Measurements from ENCODE around the gene TMEM156.

Gene TMEM156

GRCh38 chr4:39039108-39039507 is 6.9 kb upstream of the TMEM156 start:
- no peak overlapping the region for H4K8ac ChIP-seq (ENCODE audit: low read depth, low read length)
- no peak overlapping the region for H4K12ac ChIP-seq (ENCODE audit: low read depth, low read length)
- H3K23ac ChIP-seq (ENCODE audit: low read length): no peak overlapping the region
- no peak overlapping the region for H4K91ac ChIP-seq (ENCODE audit: low read depth, low read length)
- no peak overlapping the region for H3K9ac ChIP-seq (ENCODE audit: low read length)
- H2BK5ac ChIP-seq (ENCODE audit: low read depth, low read length, poor library complexity): no peak overlapping the region
- no peak overlapping the region for H3K4me3 ChIP-seq (ENCODE audit: low read depth, low read length)
- no CpG with 5 or more reads among the region's 3 CpGs for WGBS (ENCODE audit: extremely low coverage, insufficient coverage, insufficient read length)
- H3K4me2 ChIP-seq (ENCODE audit: low read length): no peak overlapping the region
- H3K27me3 ChIP-seq (ENCODE audit: insufficient read depth, low read length): no peaks in the 10 kb centered on the region
- H2BK120ac ChIP-seq (ENCODE audit: insufficient read depth, low read length, poor library complexity): no peak overlapping the region
- no peaks in the 10 kb centered on the region for H3K9me3 ChIP-seq (ENCODE audit: insufficient read depth, low read depth, low read length)
- H3K36me3 ChIP-seq (ENCODE audit: control insufficient read depth in 1 of 2, insufficient read depth in 2 of 2, low read length in 2 of 2): no peaks in the 10 kb centered on the region
- no peak overlapping the region for H3K18ac ChIP-seq (ENCODE audit: low read length)
- H3K79me2 ChIP-seq (ENCODE audit: control insufficient read depth, insufficient read depth, low read length, poor library complexity): no peaks in the 10 kb centered on the region
- H3K4me1 ChIP-seq (ENCODE audit: control insufficient read depth in 1 of 2, insufficient read depth in 2 of 2, low read length in 2 of 2): peaks cover 7 to 16% of the 10 kb centered on the region in 2 experiments
- H3K27ac ChIP-seq (ENCODE audit: low read depth, low read length): no peak overlapping the region
- no peaks in the 10 kb centered on the region for H3K79me1 ChIP-seq (ENCODE audit: low read length)
- no peak overlapping the region for H3K4ac ChIP-seq (ENCODE audit: low read depth, low read length)
- H2BK12ac ChIP-seq (ENCODE audit: low read length): no peak overlapping the region
- no peak overlapping the region for H2AFZ ChIP-seq (ENCODE audit: insufficient read depth, low read length, poor library complexity)
- H2AK5ac ChIP-seq (ENCODE audit: low read length): no peak overlapping the region
- no peak for DNase-seq
- H3K14ac ChIP-seq (ENCODE audit: low read length): no peak overlapping the region

GRCh38 chr4:39037941-39038340 is 5.7 kb upstream of the TMEM156 start:
- H4K91ac ChIP-seq (ENCODE audit: low read depth, low read length): no peak overlapping the region
- H4K12ac ChIP-seq (ENCODE audit: low read depth, low read length): no peak overlapping the region
- no peak overlapping the region for H4K8ac ChIP-seq (ENCODE audit: low read depth, low read length)
- no peak overlapping the region for H3K18ac ChIP-seq (ENCODE audit: low read length)
- H3K4me3 ChIP-seq (ENCODE audit: low read depth, low read length): no peak overlapping the region
- no peaks in the 10 kb centered on the region for H3K79me2 ChIP-seq (ENCODE audit: control insufficient read depth, insufficient read depth, low read length, poor library complexity)
- no peak overlapping the region for H2BK120ac ChIP-seq (ENCODE audit: insufficient read depth, low read length, poor library complexity)
- no peak overlapping the region for H3K4me2 ChIP-seq (ENCODE audit: low read length)
- H2BK12ac ChIP-seq (ENCODE audit: low read length): no peak overlapping the region
- H2AFZ ChIP-seq (ENCODE audit: insufficient read depth, low read length, poor library complexity): no peak overlapping the region
- H3K27ac ChIP-seq (ENCODE audit: low read depth, low read length): no peak overlapping the region
- H3K4ac ChIP-seq (ENCODE audit: low read depth, low read length): no peak overlapping the region
- H3K79me1 ChIP-seq (ENCODE audit: low read length): no peaks in the 10 kb centered on the region
- no CpG with 5 or more reads among the region's 3 CpGs for WGBS (ENCODE audit: extremely low coverage, insufficient coverage, insufficient read length)
- DNase-seq: no peak
- H3K27me3 ChIP-seq (ENCODE audit: insufficient read depth, low read length): no peaks in the 10 kb centered on the region
- H2AK5ac ChIP-seq (ENCODE audit: low read length): no peak overlapping the region
- H3K14ac ChIP-seq (ENCODE audit: low read length): no peak overlapping the region
- H2BK5ac ChIP-seq (ENCODE audit: low read depth, low read length, poor library complexity): no peak overlapping the region
- no peaks in the 10 kb centered on the region for H3K36me3 ChIP-seq (ENCODE audit: control insufficient read depth in 1 of 2, insufficient read depth in 2 of 2, low read length in 2 of 2)
- no peaks in the 10 kb centered on the region for H3K9me3 ChIP-seq (ENCODE audit: insufficient read depth, low read depth, low read length)
- H3K9ac ChIP-seq (ENCODE audit: low read length): no peak overlapping the region
- peaks cover 7 to 9% of the 10 kb centered on the region in 2 experiments for H3K4me1 ChIP-seq (ENCODE audit: control insufficient read depth in 1 of 2, insufficient read depth in 2 of 2, low read length in 2 of 2)
- no peak overlapping the region for H3K23ac ChIP-seq (ENCODE audit: low read length)

GRCh38 chr4:39037491-39037825 is 5.2 kb upstream of the TMEM156 start:
- H4K8ac ChIP-seq (ENCODE audit: low read depth, low read length): no peak overlapping the region
- no peak overlapping the region for H3K18ac ChIP-seq (ENCODE audit: low read length)
- H3K79me2 ChIP-seq (ENCODE audit: control insufficient read depth, insufficient read depth, low read length, poor library complexity): no peaks in the 10 kb centered on the region
- no peak overlapping the region for H2BK120ac ChIP-seq (ENCODE audit: insufficient read depth, low read length, poor library complexity)
- no peak overlapping the region for H4K12ac ChIP-seq (ENCODE audit: low read depth, low read length)
- no peaks in the 10 kb centered on the region for H3K9me3 ChIP-seq (ENCODE audit: insufficient read depth, low read depth, low read length)
- H3K14ac ChIP-seq (ENCODE audit: low read length): no peak overlapping the region
- WGBS (ENCODE audit: extremely low coverage, insufficient coverage, insufficient read length): no CpG with 5 or more reads among the region's 4 CpGs
- H2AK5ac ChIP-seq (ENCODE audit: low read length): no peak overlapping the region
- no peak for DNase-seq
- no peak overlapping the region for H2AFZ ChIP-seq (ENCODE audit: insufficient read depth, low read length, poor library complexity)
- no peaks in the 10 kb centered on the region for H3K36me3 ChIP-seq (ENCODE audit: control insufficient read depth in 1 of 2, insufficient read depth in 2 of 2, low read length in 2 of 2)
- H3K4ac ChIP-seq (ENCODE audit: low read depth, low read length): no peak overlapping the region
- H3K23ac ChIP-seq (ENCODE audit: low read length): no peak overlapping the region
- no peak overlapping the region for H3K4me3 ChIP-seq (ENCODE audit: low read depth, low read length)
- H3K27me3 ChIP-seq (ENCODE audit: insufficient read depth, low read length): no peaks in the 10 kb centered on the region
- H2BK12ac ChIP-seq (ENCODE audit: low read length): no peak overlapping the region
- H3K4me1 ChIP-seq (ENCODE audit: control insufficient read depth in 1 of 2, insufficient read depth in 2 of 2, low read length in 2 of 2): peaks cover 7% of the 10 kb centered on the region in 2 experiments
- no peak overlapping the region for H4K91ac ChIP-seq (ENCODE audit: low read depth, low read length)
- no peak overlapping the region for H3K4me2 ChIP-seq (ENCODE audit: low read length)
- H3K9ac ChIP-seq (ENCODE audit: low read length): no peak overlapping the region
- no peaks in the 10 kb centered on the region for H3K79me1 ChIP-seq (ENCODE audit: low read length)
- H3K27ac ChIP-seq (ENCODE audit: low read depth, low read length): no peak overlapping the region
- H2BK5ac ChIP-seq (ENCODE audit: low read depth, low read length, poor library complexity): no peak overlapping the region

GRCh38 chr4:39036172-39036571 is 4.0 kb upstream of the TMEM156 start:
- Histone ChIP-seq H3K27me3 (ENCODE audit: insufficient read depth, low read length) (no peaks in the 10 kb centered on the region), H2AK5ac (ENCODE audit: low read length) (no peak overlapping the region), H3K79me1 (ENCODE audit: low read length) (no peaks in the 10 kb centered on the region), H4K12ac (ENCODE audit: low read depth, low read length) (no peak overlapping the region), H3K4me1 (ENCODE audit: control insufficient read depth in 1 of 2, insufficient read depth in 2 of 2, low read length in 2 of 2) (peaks cover 7% of the 10 kb centered on the region in 2 experiments), H3K23ac (ENCODE audit: low read length) (no peak overlapping the region), H3K36me3 (ENCODE audit: control insufficient read depth in 1 of 2, insufficient read depth in 2 of 2, low read length in 2 of 2) (no peaks in the 10 kb centered on the region), H2AFZ (ENCODE audit: insufficient read depth, low read length, poor library complexity) (no peak overlapping the region), H3K14ac (ENCODE audit: low read length) (no peak overlapping the region), H3K18ac (ENCODE audit: low read length) (no peak overlapping the region), H4K8ac (ENCODE audit: low read depth, low read length) (no peak overlapping the region), H3K9ac (ENCODE audit: low read length) (no peak overlapping the region), H3K4ac (ENCODE audit: low read depth, low read length) (no peak overlapping the region), H3K79me2 (ENCODE audit: control insufficient read depth, insufficient read depth, low read length, poor library complexity) (no peaks in the 10 kb centered on the region), H3K27ac (ENCODE audit: low read depth, low read length) (no peak overlapping the region), H3K4me2 (ENCODE audit: low read length) (no peak overlapping the region), H2BK5ac (ENCODE audit: low read depth, low read length, poor library complexity) (no peak overlapping the region), H4K91ac (ENCODE audit: low read depth, low read length) (no peak overlapping the region), H3K4me3 (ENCODE audit: low read depth, low read length) (no peak overlapping the region), H2BK12ac (ENCODE audit: low read length) (no peak overlapping the region), H2BK120ac (ENCODE audit: insufficient read depth, low read length, poor library complexity) (no peak overlapping the region), H3K9me3 (ENCODE audit: insufficient read depth, low read depth, low read length) (no peaks in the 10 kb centered on the region)
- DNase-seq: no peak
- WGBS (ENCODE audit: extremely low coverage, insufficient coverage, insufficient read length): no CpG with 5 or more reads among the region's 7 CpGs

Data from trophoblast cell (in vitro differentiated cells and primary cell).